ENCODE results near the gene WDR45B. TPM values are rescaled to one million over a fixed set of nuclear protein-coding genes. Genes with fewer than 3 reads are reported as not detected.
A peak's percentile ranks its signal among the peaks of the same experiment; 100 is the strongest.

The WDR45B gene
- polyA plus RNA-seq, 6 donors from 2014 or later, result 37.9 to 77.8 (median 47.4) TPM

GRCh38 chr17:82686366-82687324, 38.4 kb upstream of the WDR45B start:
- ATAC-seq (ENCODE audit: low read depth in 2 of 2), result no peak
- no peaks in the 10 kb centered on the region for H3K27me3 Mint-ChIP-seq
- H3K9me3 Mint-ChIP-seq, result peaks cover 0 to 9% (median 5%) of the 10 kb centered on the region in 7 donors
- peaks cover 0 to 9% of the 10 kb centered on the region in 2 donors for H3K36me3 Mint-ChIP-seq
- no peak overlapping the region for H3K4me3 Mint-ChIP-seq
- no peak for DNase-seq
- H3K4me1 Mint-ChIP-seq, result peaks cover 0 to 4% (median 0%) of the 10 kb centered on the region in 3 donors
- no peak overlapping the region for H3K27ac Mint-ChIP-seq

- ATAC-seq (ENCODE audit: low read depth in 2 of 2) (no peak), DNase-seq (no peak)
- H3K9me3 Mint-ChIP-seq, result peaks cover 0 to 10% (median 9%) of the 10 kb centered on the region in 7 donors
- peaks cover 0 to 6% of the 10 kb centered on the region in 2 donors for H3K36me3 Mint-ChIP-seq
- H3K27ac Mint-ChIP-seq, result no peak overlapping the region
- H3K4me3 Mint-ChIP-seq, result no peak overlapping the region
- no peaks in the 10 kb centered on the region for H3K27me3 Mint-ChIP-seq
- H3K4me1 Mint-ChIP-seq, result peaks cover 0 to 4% (median 0%) of the 10 kb centered on the region in 3 donors
Observed at GRCh38 chr17:82685291-82685690, 37.0 kb upstream of the WDR45B start.

GRCh38 chr17:82684228-82684841, 36.1 kb upstream of the WDR45B start:
- H3K36me3 Mint-ChIP-seq, result no peaks in the 10 kb centered on the region
- H3K4me1 Mint-ChIP-seq, result no peaks in the 10 kb centered on the region

GRCh38 chr17:82683534-82683933, 35.3 kb upstream of the WDR45B start:
- ATAC-seq (ENCODE audit: low read depth in 2 of 2), result no peak
- no peak overlapping the region for H3K4me3 Mint-ChIP-seq
- H3K27ac Mint-ChIP-seq, result no peak overlapping the region

More at GRCh38 chr17:82684228-82684841, 36.1 kb upstream of the WDR45B start:
- no peak for DNase-seq
- H3K9me3 Mint-ChIP-seq, result peaks cover 0 to 10% (median 9%) of the 10 kb centered on the region in 7 donors
- ATAC-seq (ENCODE audit: low read depth in 2 of 2), result no peak
- no peaks in the 10 kb centered on the region for H3K27me3 Mint-ChIP-seq
- H3K4me3 Mint-ChIP-seq, result no peak overlapping the region
- H3K27ac Mint-ChIP-seq, result no peak overlapping the region

GRCh38 chr17:82681547-82681946, 33.3 kb upstream of the WDR45B start:
- Mint-ChIP-seq H3K4me1 (peaks cover 0 to 8% (median 0%) of the 10 kb centered on the region in 3 donors), H3K4me3 (no peak overlapping the region), H3K9me3 (peaks cover 0 to 10% (median 9%) of the 10 kb centered on the region in 7 donors), H3K27me3 (no peaks in the 10 kb centered on the region), H3K27ac (no peak overlapping the region), H3K36me3 (no peaks in the 10 kb centered on the region)
- DNase-seq (no peak), ATAC-seq (ENCODE audit: low read depth in 2 of 2) (no peak)

More at GRCh38 chr17:82683534-82683933, 35.3 kb upstream of the WDR45B start:
- Mint-ChIP-seq H3K4me1 (no peaks in the 10 kb centered on the region), H3K27me3 (no peaks in the 10 kb centered on the region), H3K36me3 (no peaks in the 10 kb centered on the region), H3K9me3 (peaks cover 0 to 10% (median 9%) of the 10 kb centered on the region in 7 donors)
- DNase-seq, result no peak

GRCh38 chr17:82679586-82680465, 31.6 kb upstream of the WDR45B start:
- ATAC-seq (ENCODE audit: low read depth in 2 of 2) (no peak), DNase-seq (no peak)
- Mint-ChIP-seq H3K4me3 (no peak overlapping the region), H3K27me3 (no peaks in the 10 kb centered on the region), H3K27ac (peak overlapping the region in 1 of 6 donors; percentile 11), H3K4me1 (peaks cover 0 to 8% (median 0%) of the 10 kb centered on the region in 3 donors), H3K9me3 (peaks cover 0 to 10% (median 9%) of the 10 kb centered on the region in 7 donors), H3K36me3 (no peaks in the 10 kb centered on the region)

GRCh38 chr17:82678265-82678891, 30.1 kb upstream of the WDR45B start:
- ATAC-seq (ENCODE audit: low read depth in 2 of 2) (no peak), DNase-seq (no peak)
- no peak overlapping the region for H3K27ac Mint-ChIP-seq
- peaks cover 0 to 10% (median 9%) of the 10 kb centered on the region in 7 donors for H3K9me3 Mint-ChIP-seq
- H3K4me3 Mint-ChIP-seq, result no peak overlapping the region
- H3K36me3 Mint-ChIP-seq, result no peaks in the 10 kb centered on the region
- H3K27me3 Mint-ChIP-seq, result no peaks in the 10 kb centered on the region
- peaks cover 0 to 8% (median 0%) of the 10 kb centered on the region in 3 donors for H3K4me1 Mint-ChIP-seq

- ATAC-seq (ENCODE audit: low read depth in 2 of 2) (no peak), DNase-seq (no peak)
- Mint-ChIP-seq H3K4me1 (peaks cover 0 to 8% (median 0%) of the 10 kb centered on the region in 3 donors), H3K27me3 (no peaks in the 10 kb centered on the region), H3K36me3 (no peaks in the 10 kb centered on the region), H3K4me3 (no peak overlapping the region), H3K9me3 (peaks cover 0 to 10% (median 9%) of the 10 kb centered on the region in 7 donors), H3K27ac (peak overlapping the region in 1 of 6 donors; percentile 26)
Observed at GRCh38 chr17:82677353-82677925, 29.2 kb upstream of the WDR45B start.

GRCh38 chr17:82675476-82676245, 27.4 kb upstream of the WDR45B start:
- H3K36me3 Mint-ChIP-seq, result no peaks in the 10 kb centered on the region
- H3K27ac Mint-ChIP-seq, result no peak overlapping the region
- no peaks in the 10 kb centered on the region for H3K9me3 Mint-ChIP-seq
- ATAC-seq (ENCODE audit: low read depth in 2 of 2) (no peak), DNase-seq (no peak)
- no peaks in the 10 kb centered on the region for H3K27me3 Mint-ChIP-seq
- peak overlapping the region in 1 of 8 donors; percentile 21 for H3K4me3 Mint-ChIP-seq
- peaks cover 0 to 8% (median 0%) of the 10 kb centered on the region in 3 donors for H3K4me1 Mint-ChIP-seq

- no peaks in the 10 kb centered on the region for H3K27me3 Mint-ChIP-seq
- no peak overlapping the region for H3K27ac Mint-ChIP-seq
- DNase-seq (no peak), ATAC-seq (ENCODE audit: low read depth in 2 of 2) (no peak)
- H3K4me3 Mint-ChIP-seq, result peak overlapping the region in 1 of 8 donors; percentile 35
- peaks cover 0 to 8% (median 0%) of the 10 kb centered on the region in 3 donors for H3K4me1 Mint-ChIP-seq
- H3K36me3 Mint-ChIP-seq, result no peaks in the 10 kb centered on the region
- no peaks in the 10 kb centered on the region for H3K9me3 Mint-ChIP-seq
Observed at GRCh38 chr17:82674656-82675475, 26.6 kb upstream of the WDR45B start.

Data from naive B cell (primary cell).